Measurements from ENCODE around the gene TPRG1.

GRCh38 chr3:189170559-189170958, 1.2 kb upstream of the TPRG1 start:
- TF ChIP-seq, protein P1, sequence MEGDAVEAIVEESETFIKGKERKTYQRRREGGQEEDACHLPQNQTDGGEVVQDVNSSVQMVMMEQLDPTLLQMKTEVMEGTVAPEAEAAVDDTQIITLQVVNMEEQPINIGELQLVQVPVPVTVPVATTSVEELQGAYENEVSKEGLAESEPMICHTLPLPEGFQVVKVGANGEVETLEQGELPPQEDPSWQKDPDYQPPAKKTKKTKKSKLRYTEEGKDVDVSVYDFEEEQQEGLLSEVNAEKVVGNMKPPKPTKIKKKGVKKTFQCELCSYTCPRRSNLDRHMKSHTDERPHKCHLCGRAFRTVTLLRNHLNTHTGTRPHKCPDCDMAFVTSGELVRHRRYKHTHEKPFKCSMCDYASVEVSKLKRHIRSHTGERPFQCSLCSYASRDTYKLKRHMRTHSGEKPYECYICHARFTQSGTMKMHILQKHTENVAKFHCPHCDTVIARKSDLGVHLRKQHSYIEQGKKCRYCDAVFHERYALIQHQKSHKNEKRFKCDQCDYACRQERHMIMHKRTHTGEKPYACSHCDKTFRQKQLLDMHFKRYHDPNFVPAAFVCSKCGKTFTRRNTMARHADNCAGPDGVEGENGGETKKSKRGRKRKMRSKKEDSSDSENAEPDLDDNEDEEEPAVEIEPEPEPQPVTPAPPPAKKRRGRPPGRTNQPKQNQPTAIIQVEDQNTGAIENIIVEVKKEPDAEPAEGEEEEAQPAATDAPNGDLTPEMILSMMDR (IDR thresholded peaks at IDR 0.05), result no peak
- TF ChIP-seq POLR2AphosphoS5 (IDR thresholded peaks at IDR 0.05; ENCODE audit: insufficient read depth in 1 of 2, low read depth in 1 of 2), result no peak
- no peak for TF ChIP-seq POLR2A (IDR thresholded peaks at IDR 0.05)

Data from vagina (tissue), 2 donors.